Left ventricle myocardium superior (tissue), 1 donor: Measurements from ENCODE around the gene LRR1. TPM values are rescaled to one million over a fixed set of nuclear protein-coding genes. Genes with fewer than 3 reads are reported as not detected.
A peak's percentile ranks its signal among the peaks of the same experiment; 100 is the strongest.
"Not testable (repeated sequence)": the region's sequence is repeated elsewhere in the genome, so short reads cannot be mapped to it uniquely, and the experiment has no call there.

Source experiments
- ATAC-seq: fragments of 200-7000 bp; cut with Tn5 transposase; one replicate; pipeline ENCODE4 v1.9.1; 2020; ENCODE audit warnings: mild to moderate bottlenecking, moderate library complexity
- DNase-seq: peaks from one replicate; pipeline ENCODE4 v3.0.0-alpha.2; 2020
- intact Hi-C: fragments of 100-400 bp; cut with micrococcal nuclease; formaldehyde crosslinking; loops from one replicate; pipeline ENCODE4 v1.11.0; 2022
- total RNA-seq: library from RNA; stranded (reverse); fragmentation: NEBNext Ultra II Directional; extraction: Animal tissue kit (Norgen Biotek cat#: 25700); gene quantifications from one replicate; pipeline ENCODE4 v1.2.1, GENCODE V29; 2021
- donor health status: DM: no; HTN: yes; CAD: no; lungs with severe emphysema.

Gene LRR1
- total RNA-seq, 1 donor from 2014 or later: 5.8 TPM

- intact Hi-C loops, ATAC-seq, DNase-seq: not testable (repeated sequence)
Measured at GRCh38 chr14:49584981-49585640, 13.6 kb upstream of the LRR1 start.

- DNase-seq (peak; percentile 98), ATAC-seq (peak; percentile 98)
- intact Hi-C loops: no loop called here
Measured at GRCh38 chr14:49585803-49586672, 12.7 kb upstream of the LRR1 start, which contains the start of gene RPS29. RPS29 (minus strand) TSS chr14:49586380; CDS start chr14:49586346, 34 bp downstream.

- DNase-seq (peak; percentile 35), ATAC-seq (peak; percentile 33)
- intact Hi-C loops: no loop called here
Measured at GRCh38 chr14:49586673-49587460, 11.9 kb upstream of the LRR1 start.

GRCh38 chr14:49589387-49589786 lies 9.4 kb upstream of the LRR1 start:
- ATAC-seq (no peak), DNase-seq (no peak)
- intact Hi-C loops: no loop called here

GRCh38 chr14:49593016-49593415 lies 5.7 kb upstream of the LRR1 start:
- ATAC-seq (no peak), DNase-seq (no peak)
- intact Hi-C loops: no loop called here

- intact Hi-C loops: no loop called here
- ATAC-seq (peak; percentile 39), DNase-seq (no peak)
Measured at GRCh38 chr14:49594347-49595091, 4.2 kb upstream of the LRR1 start.

GRCh38 chr14:49598189-49598484 lies 603 bp upstream of the LRR1 start:
- intact Hi-C loops: no loop called here
- DNase-seq (no peak), ATAC-seq (peak; percentile 26)

GRCh38 chr14:49607583-49607982 lies 8.8 kb downstream of the LRR1 start:
- ATAC-seq: no peak
- DNase-seq: no peak
- intact Hi-C loops: no loop called here

- DNase-seq (no peak), ATAC-seq (no peak)
- intact Hi-C loops: no loop called here
Measured at GRCh38 chr14:49612251-49612650, 13.5 kb downstream of the LRR1 start.

- intact Hi-C loops: no loop called here
- ATAC-seq: no peak
- DNase-seq: no peak
Measured at GRCh38 chr14:49612671-49613070, 13.9 kb downstream of the LRR1 start.

- ATAC-seq (no peak), DNase-seq (no peak)
- intact Hi-C loops: no loop called here
Measured at GRCh38 chr14:49614196-49614595, 15.5 kb downstream of the LRR1 start.

- ATAC-seq: no peak
- intact Hi-C loops: no loop called here
- no peak for DNase-seq
Measured at GRCh38 chr14:49615776-49616175, 17.0 kb downstream of the LRR1 start.

GRCh38 chr14:49617852-49618519 lies 19.2 kb downstream of the LRR1 start:
- DNase-seq (no peak), ATAC-seq (no peak)
- intact Hi-C loops: no loop called here

- ATAC-seq, DNase-seq: not testable (repeated sequence)
Measured at GRCh38 chr14:49619273-49619672, 20.5 kb downstream of the LRR1 start.

GRCh38 chr14:49619730-49620129 lies 21.0 kb downstream of the LRR1 start:
- ATAC-seq (no peak), DNase-seq (no peak)
- intact Hi-C loops: no loop called here

More at GRCh38 chr14:49619273-49619672, 20.5 kb downstream of the LRR1 start:
- intact Hi-C loops: not testable (repeated sequence)

- DNase-seq (peak; percentile 97), ATAC-seq (peak; percentile 99)
- intact Hi-C loops: no loop called here
Measured at GRCh38 chr14:49620182-49621113, 21.7 kb downstream of the LRR1 start, which contains the start of the genes MGAT2 and RPL36AL. MGAT2 (plus strand) TSS chr14:49620799; CDS start chr14:49621269, 470 bp downstream. RPL36AL (minus strand) TSS chr14:49620626; CDS start chr14:49619104, 1,522 bp downstream.

GRCh38 chr14:49621114-49621881 lies 22.6 kb downstream of the LRR1 start:
- intact Hi-C loops: no loop called here
- ATAC-seq (peak; percentile 69), DNase-seq (peak; percentile 81)
